Measurements from ENCODE around the gene SLC30A3.
"Not testable (repeated sequence)": the region's sequence is repeated elsewhere in the genome, so short reads cannot be mapped to it uniquely, and the experiment has no call there.

Gene SLC30A3

GRCh38 chr2:27307545-27308358 lies 44.9 kb upstream of the SLC30A3 start:
- CTCF ChIA-PET = no interaction called here
- DNase-seq (ENCODE audit: extremely low spot score) = no peak
- POLR2A ChIA-PET = no interaction called here
- TF ChIP-seq NFRKB (IDR thresholded peaks at IDR 0.05) = no peak
- no peak for TF ChIP-seq FOXK2 (IDR thresholded peaks at IDR 0.05)
- TF ChIP-seq ZNF384 (IDR thresholded peaks at IDR 0.05) = no peak
- no peak for TF ChIP-seq FOXA1 (IDR thresholded peaks at IDR 0.05)
- no peak for TF ChIP-seq PKNOX1 (IDR thresholded peaks at IDR 0.05)
- TF ChIP-seq SP1 (IDR thresholded peaks at IDR 0.05) = no peak

GRCh38 chr2:27307287-27307544 lies 44.4 kb upstream of the SLC30A3 start:
- no peak for TF ChIP-seq CTBP1 (IDR thresholded peaks at IDR 0.05; ENCODE audit: borderline replicate concordance)
- no peak for TF ChIP-seq FOXM1 (IDR thresholded peaks at IDR 0.05; ENCODE audit: borderline replicate concordance)
- no peak for TF ChIP-seq LEF1 (IDR thresholded peaks at IDR 0.05; ENCODE audit: borderline replicate concordance)
- CTCF ChIA-PET = no interaction called here
- no peak for DNase-seq (ENCODE audit: extremely low spot score)
- POLR2A ChIA-PET = no interaction called here

- ChIA-PET POLR2A (interaction anchor here (0.6 kb wide), 1 partner anchor 352 kb away, joined by 3 read pairs; no protein-coding TSS in a partner anchor), CTCF (no interaction called here)
- no peak for TF ChIP-seq FOXM1 (IDR thresholded peaks at IDR 0.05; ENCODE audit: borderline replicate concordance)
- TF ChIP-seq FOXK2 (IDR thresholded peaks at IDR 0.05) = no peak
- DNase-seq (ENCODE audit: extremely low spot score) = no peak
These were observed 43.9 kb upstream of the SLC30A3 start for GRCh38 chr2:27306573-27307286.

- POLR2A ChIA-PET = interaction anchor here (0.6 kb wide), 1 partner anchor 351 kb away, joined by 3 read pairs; no protein-coding TSS in a partner anchor
These were observed 43.3 kb upstream of the SLC30A3 start for GRCh38 chr2:27306136-27306535.

GRCh38 chr2:27305516-27305915 lies 42.7 kb upstream of the SLC30A3 start:
- DNase-seq (ENCODE audit: extremely low spot score) = no peak
- TF ChIP-seq SP1 (IDR thresholded peaks at IDR 0.05) (no peak), HDGF (IDR thresholded peaks at IDR 0.05; ENCODE audit: borderline replicate concordance) (no peak), NFRKB (IDR thresholded peaks at IDR 0.05) (no peak), ZNF384 (IDR thresholded peaks at IDR 0.05) (no peak), TARDBP (IDR thresholded peaks at IDR 0.05) (no peak), FOXA1 (IDR thresholded peaks at IDR 0.05) (no peak), FOXM1 (IDR thresholded peaks at IDR 0.05; ENCODE audit: borderline replicate concordance) (no peak), L3MBTL2 (conservative IDR thresholded peaks at IDR 0.05) (no peak), LEF1 (IDR thresholded peaks at IDR 0.05; ENCODE audit: borderline replicate concordance) (no peak), ARNT (IDR thresholded peaks at IDR 0.05) (no peak)
- ChIA-PET POLR2A (no interaction called here), CTCF (no interaction called here)

More at GRCh38 chr2:27306136-27306535, 43.3 kb upstream of the SLC30A3 start:
- TF ChIP-seq ZNF384 (IDR thresholded peaks at IDR 0.05) = no peak
- TF ChIP-seq ELF4 (IDR thresholded peaks at IDR 0.05) = no peak
- CTCF ChIA-PET = no interaction called here
- DNase-seq (ENCODE audit: extremely low spot score) = no peak

GRCh38 chr2:27304488-27305240 lies 41.8 kb upstream of the SLC30A3 start:
- TF ChIP-seq ELF4 (IDR thresholded peaks at IDR 0.05) = no peak
- TF ChIP-seq NFRKB (IDR thresholded peaks at IDR 0.05) = no peak
- no peak for TF ChIP-seq FOXK2 (IDR thresholded peaks at IDR 0.05)
- no peak for DNase-seq (ENCODE audit: extremely low spot score)
- CTCF ChIA-PET = interaction anchor here (0.6 kb wide), 1 partner anchor 257 kb away, joined by 3 read pairs; no protein-coding TSS in a partner anchor
- POLR2A ChIA-PET = no interaction called here

- ChIA-PET CTCF (interaction anchor here (0.6 to 3.4 kb wide), 24 partner anchors 10 to 258 kb away, joined by 3 to 28 read pairs (median 3); partner anchors contain the start of genes KHK and PREB), POLR2A (interaction anchor here (0.6 to 1.7 kb wide), 10 partner anchors 10 to 216 kb away, joined by 3 to 11 read pairs (median 4); partner anchors contain the start of genes GTF3C2, KHK, SLC30A3 and TRIM54)
- peak; percentile 99 for TF ChIP-seq ZNF384 (IDR thresholded peaks at IDR 0.05)
- no peak for TF ChIP-seq NFRKB (IDR thresholded peaks at IDR 0.05)
- TF ChIP-seq SP1 (IDR thresholded peaks at IDR 0.05) = no peak
- TF ChIP-seq ARNT (IDR thresholded peaks at IDR 0.05) = no peak
- TF ChIP-seq LEF1 (IDR thresholded peaks at IDR 0.05; ENCODE audit: borderline replicate concordance) = no peak
- DNase-seq (ENCODE audit: extremely low spot score) = peak; percentile 67
These were observed 40.5 kb upstream of the SLC30A3 start for GRCh38 chr2:27303093-27304025.

- CTCF ChIA-PET = interaction anchor here (1.3 to 3.4 kb wide), 2 partner anchors 8 to 21 kb away, joined by 4 to 28 read pairs; no protein-coding TSS in a partner anchor
These were observed 37.8 kb upstream of the SLC30A3 start for GRCh38 chr2:27300606-27301005.

More at GRCh38 chr2:27300606-27301005, 37.8 kb upstream of the SLC30A3 start:
- DNase-seq (ENCODE audit: extremely low spot score) = not testable (repeated sequence)
- POLR2A ChIA-PET = interaction anchor here (0.9 kb wide), 1 partner anchor 16 kb away, joined by 3 read pairs; no protein-coding TSS in a partner anchor

All from HEK293T (cell line).